Activated T-helper 1 cell treated with anti-CD3 and anti-CD28 coated beads, Interleukin-12 subunit alpha, Interleukin-12 subunit beta, Interleukin-2, Interleukin-4 antibody, amounts not matched to agents 30 ng/mL and 10 ng/mL and 1 ng/mL, durations not matched to agents 14 hours and 24 hours and 36 hours (primary cell): Measurements from ENCODE around the gene ATP5F1E. TPM values are rescaled to one million over a fixed set of nuclear protein-coding genes. Genes with fewer than 3 reads are reported as not detected.

Experiments used
- DNase-seq: peaks from one replicate; pipeline ENCODE4 v3.0.0; 2021; ENCODE audit warnings: low spot score
- H3K27ac Mint-ChIP-seq: one replicate; pipeline ENCODE4 v1.8.0; 2021; ENCODE audit warnings: mild to moderate bottlenecking, mixed read lengths
- H3K27me3 Mint-ChIP-seq: one replicate; pipeline ENCODE4 v1.8.0; 2022; ENCODE audit warnings: mild to moderate bottlenecking, moderate library complexity, mixed read lengths; ENCODE audit not compliant: insufficient read depth
- H3K36me3 Mint-ChIP-seq: one replicate; pipeline ENCODE4 v1.8.0; 2021; ENCODE audit warnings: low read depth, mixed read lengths
- H3K4me1 Mint-ChIP-seq: one replicate; pipeline ENCODE4 v1.8.0; 2021; ENCODE audit warnings: low read depth, mixed read lengths
- H3K4me3 Mint-ChIP-seq: one replicate; pipeline ENCODE4 v1.8.0; 2021; ENCODE audit warnings: mild to moderate bottlenecking, moderate library complexity, mixed read lengths
- H3K9me3 Mint-ChIP-seq: one replicate; pipeline ENCODE4 v1.8.0; 2021; ENCODE audit warnings: mixed read lengths
- intact Hi-C: fragments of 100-400 bp; cut with micrococcal nuclease; formaldehyde crosslinking; loops from one replicate; pipeline ENCODE4 v1.15.1; 2024
- total RNA-seq: library from RNA; stranded (reverse); gene quantifications from 2 replicates; pipeline ENCODE4 v1.2.3, GENCODE V29; 2022

The ATP5F1E gene
- total RNA-seq, 1 donor from 2014 or later = 81.3 TPM

GRCh38 chr20:58995461-58996225, 36.5 kb downstream of the ATP5F1E start:
- no peak for DNase-seq
- Mint-ChIP-seq H3K9me3 (no peaks in the 10 kb centered on the region), H3K4me1 (no peaks in the 10 kb centered on the region), H3K36me3 (peaks cover 46% of the 10 kb centered on the region), H3K4me3 (no peak overlapping the region), H3K27me3 (no peaks in the 10 kb centered on the region), H3K27ac (no peak overlapping the region)
- intact Hi-C loops = no loop called here

DNA sequence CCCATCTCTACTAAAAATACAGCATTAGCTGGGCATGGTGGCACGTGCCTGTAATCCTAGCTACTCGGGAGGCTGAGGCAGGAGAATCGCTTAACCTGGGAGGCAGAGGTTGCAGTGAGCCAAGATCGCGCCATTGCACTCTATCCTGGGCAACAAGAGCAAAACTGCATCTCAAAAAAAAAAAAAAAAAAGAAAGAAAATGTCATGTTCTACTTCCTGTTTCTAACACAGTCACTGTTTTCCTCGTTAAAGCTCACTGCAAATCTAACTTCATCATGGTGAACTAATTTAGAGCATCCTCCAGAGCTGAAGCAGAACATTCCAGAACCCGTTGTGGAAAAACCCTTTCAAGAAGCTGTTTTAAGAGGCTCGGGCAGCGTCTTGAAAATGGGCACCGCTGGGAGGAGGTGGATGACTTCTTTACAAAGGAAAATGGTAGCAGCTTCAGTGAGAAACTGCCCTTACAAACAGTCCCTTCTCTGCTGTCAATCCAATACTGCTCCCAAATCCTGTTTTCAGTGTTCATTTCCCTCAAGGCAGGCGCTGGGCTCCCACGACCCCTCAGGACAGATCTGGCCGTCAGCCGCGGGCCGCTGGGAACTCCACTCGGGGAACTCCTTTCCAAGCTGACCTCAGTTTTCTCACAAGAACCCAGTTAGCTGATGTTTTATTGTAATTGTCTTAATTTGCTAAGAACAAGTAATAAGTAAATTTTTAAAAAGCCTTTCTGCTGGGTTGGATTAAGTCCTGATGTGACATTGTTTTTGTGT, 37.6 kb downstream of the ATP5F1E start:
- Mint-ChIP-seq H3K27me3 (no peaks in the 10 kb centered on the region), H3K36me3 (peaks cover 49% of the 10 kb centered on the region), H3K4me1 (no peaks in the 10 kb centered on the region), H3K27ac (peak overlapping the region; percentile 29), H3K4me3 (no peak overlapping the region), H3K9me3 (no peaks in the 10 kb centered on the region)
- no peak for DNase-seq
- intact Hi-C loops = no loop called here

GRCh38 chr20:58993332-58994248, 38.5 kb downstream of the ATP5F1E start:
- peaks cover 58% of the 10 kb centered on the region for H3K36me3 Mint-ChIP-seq
- no peaks in the 10 kb centered on the region for H3K9me3 Mint-ChIP-seq
- intact Hi-C loops = no loop called here
- H3K27ac Mint-ChIP-seq = no peak overlapping the region
- DNase-seq = no peak
- no peaks in the 10 kb centered on the region for H3K4me1 Mint-ChIP-seq
- no peaks in the 10 kb centered on the region for H3K27me3 Mint-ChIP-seq
- H3K4me3 Mint-ChIP-seq = no peak overlapping the region

DNA sequence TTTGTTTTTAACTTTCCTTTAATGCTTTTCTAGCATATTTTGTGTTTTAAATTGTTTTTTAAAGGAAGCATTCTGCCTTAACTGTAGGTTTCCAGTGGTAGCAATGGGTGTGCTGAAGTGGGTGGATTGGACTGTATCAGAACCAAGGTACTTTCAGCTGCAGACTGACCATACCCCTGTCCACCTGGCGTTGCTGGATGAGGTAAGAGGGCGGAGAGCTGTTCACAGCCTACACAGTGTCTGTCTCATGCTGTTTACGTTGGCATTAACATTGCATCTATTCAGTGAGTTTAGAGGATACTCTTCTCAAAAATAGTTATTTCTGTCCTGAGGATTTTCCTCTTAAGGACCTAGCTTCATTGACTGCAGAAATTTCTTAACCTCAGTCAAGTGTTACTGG, 39.2 kb downstream of the ATP5F1E start:
- Mint-ChIP-seq H3K4me1 (no peaks in the 10 kb centered on the region), H3K36me3 (peaks cover 60% of the 10 kb centered on the region), H3K4me3 (no peak overlapping the region), H3K27me3 (no peaks in the 10 kb centered on the region), H3K27ac (no peak overlapping the region), H3K9me3 (no peaks in the 10 kb centered on the region)
- intact Hi-C loops = no loop called here
- no peak for DNase-seq

DNA sequence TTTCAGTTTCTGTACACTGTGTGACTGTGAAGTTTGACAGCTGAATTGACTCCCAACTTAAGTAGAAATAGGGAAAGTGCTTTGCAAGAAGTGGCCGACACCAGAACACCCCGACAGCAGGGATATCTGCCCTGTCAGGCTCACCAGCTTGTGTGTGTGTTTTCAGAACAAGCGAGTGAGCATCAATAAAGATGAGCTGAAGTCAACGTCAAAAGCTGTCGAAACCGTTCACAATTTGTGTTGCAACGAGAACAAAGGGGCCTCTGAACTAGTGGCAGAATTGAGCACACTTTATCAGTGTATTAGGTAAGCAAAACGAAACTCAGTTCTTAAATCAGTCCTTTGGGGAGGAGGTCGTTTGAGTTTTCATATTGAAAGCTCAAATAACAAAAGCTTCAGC, 40.4 kb downstream of the ATP5F1E start:
- intact Hi-C loops = no loop called here
- H3K4me3 Mint-ChIP-seq = no peak overlapping the region
- H3K4me1 Mint-ChIP-seq = peaks cover 4% of the 10 kb centered on the region
- DNase-seq = no peak
- no peaks in the 10 kb centered on the region for H3K27me3 Mint-ChIP-seq
- peaks cover 66% of the 10 kb centered on the region for H3K36me3 Mint-ChIP-seq
- H3K9me3 Mint-ChIP-seq = no peaks in the 10 kb centered on the region
- H3K27ac Mint-ChIP-seq = peak overlapping the region; percentile 23

DNA sequence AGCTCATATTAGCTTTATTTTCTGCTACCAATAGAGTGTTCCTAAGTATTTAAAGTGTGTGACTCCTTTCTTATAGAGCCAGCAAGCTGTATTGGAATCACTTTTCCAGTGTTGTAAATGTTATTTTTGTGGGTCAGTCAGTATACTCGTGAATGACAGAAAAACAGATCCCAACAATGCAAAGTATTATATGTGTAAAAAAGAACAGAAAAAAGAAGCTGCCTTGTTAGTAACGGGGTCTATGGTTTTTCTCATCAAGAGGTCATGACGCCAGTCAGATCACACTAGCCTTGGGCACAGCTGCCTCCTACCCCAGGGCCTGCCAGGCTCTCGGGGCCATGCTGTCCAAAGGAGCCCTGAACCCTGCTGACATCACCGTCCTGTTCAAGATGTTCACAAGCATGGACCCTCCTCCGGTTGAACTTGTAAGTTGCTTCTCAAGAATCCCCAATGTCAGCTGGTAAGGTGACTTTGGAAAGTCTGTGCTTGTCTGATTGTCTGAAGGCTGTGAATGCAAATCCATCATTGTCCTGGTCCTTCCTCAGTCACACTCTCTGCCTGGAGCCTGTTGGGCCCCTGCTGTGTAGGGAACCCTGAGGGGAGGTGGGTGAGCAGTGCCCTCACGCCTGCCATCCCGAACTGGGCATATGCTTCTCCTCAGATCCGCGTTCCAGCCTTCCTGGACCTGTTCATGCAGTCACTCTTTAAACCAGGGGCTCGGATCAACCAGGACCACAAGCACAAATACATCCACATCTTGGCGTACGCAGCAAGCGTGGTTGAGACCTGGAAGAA, 41.3 kb downstream of the ATP5F1E start:
- no peak for DNase-seq
- Mint-ChIP-seq H3K27me3 (no peaks in the 10 kb centered on the region), H3K36me3 (peaks cover 65% of the 10 kb centered on the region), H3K9me3 (no peaks in the 10 kb centered on the region), H3K4me3 (no peak overlapping the region), H3K4me1 (peaks cover 7% of the 10 kb centered on the region), H3K27ac (no peak overlapping the region)
- intact Hi-C loops = no loop called here

DNA sequence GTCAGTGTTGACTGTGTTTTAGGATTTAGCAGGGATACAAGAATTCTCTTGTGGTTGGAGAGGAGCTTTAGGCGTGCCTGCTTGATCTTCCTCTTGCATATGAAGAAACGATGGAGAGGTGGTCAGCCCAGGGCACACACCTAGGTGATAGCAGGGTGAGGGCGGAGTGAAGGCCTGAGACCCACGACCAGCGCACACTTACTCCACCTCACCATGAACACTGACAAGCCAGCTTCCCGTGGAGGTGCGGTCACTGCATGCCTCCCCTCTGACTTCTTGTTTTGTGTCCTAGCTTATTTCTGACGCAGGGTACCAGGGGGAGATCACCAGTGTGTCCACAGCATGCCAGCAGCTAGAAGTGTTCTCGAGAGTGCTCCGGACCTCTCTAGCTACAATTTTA, 42.9 kb downstream of the ATP5F1E start:
- H3K4me3 Mint-ChIP-seq = no peak overlapping the region
- intact Hi-C loops = no loop called here
- peaks cover 12% of the 10 kb centered on the region for H3K4me1 Mint-ChIP-seq
- no peaks in the 10 kb centered on the region for H3K27me3 Mint-ChIP-seq
- peaks cover 57% of the 10 kb centered on the region for H3K36me3 Mint-ChIP-seq
- H3K27ac Mint-ChIP-seq = no peak overlapping the region
- H3K9me3 Mint-ChIP-seq = no peaks in the 10 kb centered on the region
- no peak for DNase-seq

GRCh38 chr20:58988565-58988882, 43.6 kb downstream of the ATP5F1E start:
- H3K36me3 Mint-ChIP-seq = peaks cover 58% of the 10 kb centered on the region
- no peaks in the 10 kb centered on the region for H3K27me3 Mint-ChIP-seq
- H3K4me1 Mint-ChIP-seq = peaks cover 19% of the 10 kb centered on the region
- intact Hi-C loops = no loop called here
- H3K9me3 Mint-ChIP-seq = no peaks in the 10 kb centered on the region
- H3K27ac Mint-ChIP-seq = no peak overlapping the region
- no peak for DNase-seq
- no peak overlapping the region for H3K4me3 Mint-ChIP-seq

GRCh38 chr20:58987790-58988564, 44.2 kb downstream of the ATP5F1E start:
- peaks cover 19% of the 10 kb centered on the region for H3K4me1 Mint-ChIP-seq
- intact Hi-C loops = no loop called here
- no peak overlapping the region for H3K4me3 Mint-ChIP-seq
- no peak for DNase-seq
- peaks cover 56% of the 10 kb centered on the region for H3K36me3 Mint-ChIP-seq
- no peak overlapping the region for H3K27ac Mint-ChIP-seq
- no peaks in the 10 kb centered on the region for H3K9me3 Mint-ChIP-seq
- no peaks in the 10 kb centered on the region for H3K27me3 Mint-ChIP-seq

- no peaks in the 10 kb centered on the region for H3K9me3 Mint-ChIP-seq
- H3K4me1 Mint-ChIP-seq = peaks cover 28% of the 10 kb centered on the region
- DNase-seq = no peak
- H3K27me3 Mint-ChIP-seq = no peaks in the 10 kb centered on the region
- H3K27ac Mint-ChIP-seq = no peak overlapping the region
- no peak overlapping the region for H3K4me3 Mint-ChIP-seq
- H3K36me3 Mint-ChIP-seq = peaks cover 55% of the 10 kb centered on the region
- intact Hi-C loops = no loop called here
Observed at GRCh38 chr20:58986968-58987517, 45.1 kb downstream of the ATP5F1E start.

- Mint-ChIP-seq H3K27me3 (no peaks in the 10 kb centered on the region), H3K9me3 (no peaks in the 10 kb centered on the region), H3K27ac (no peak overlapping the region), H3K4me1 (peaks cover 28% of the 10 kb centered on the region), H3K4me3 (no peak overlapping the region), H3K36me3 (peaks cover 51% of the 10 kb centered on the region)
- no peak for DNase-seq
- intact Hi-C loops = no loop called here
Observed at GRCh38 chr20:58986286-58986967, 45.7 kb downstream of the ATP5F1E start.
